K562 (cell line): ENCODE measurements around the gene TBXA2R.
A peak's percentile ranks its signal among the peaks of the same experiment; 100 is the strongest.

ENCODE experiments used
- CEBPB ChIP-seq: fragments of 450-650 bp; IDR thresholded peaks from 2 replicates; pipeline ENCODE4 v1.6.1; 2016; ENCODE audit warnings: missing genetic modification characterization, missing compliant biosample characterization
- CTCF ChIP-seq, 3 experiments: IDR thresholded peaks in 2 of 3; conservative IDR thresholded peaks in 1 of 3; 2 replicates each; pipeline ENCODE4 v1.5.1; 2011 to 2012; ENCODE audit warnings: low read length in 3 of 3, mild to moderate bottlenecking in 3 of 3, control low read depth in 2 of 3, improper control_type of control experiment in 1 of 3, inconsistent platforms in 1 of 3, low read depth in 1 of 3, mixed read lengths in 1 of 3, moderate library complexity in 1 of 3; ENCODE audit not compliant: insufficient read depth in 2 of 3
- MAFK ChIP-seq: IDR thresholded peaks from 2 replicates; pipeline ENCODE4 v1.6.1; 2011; ENCODE audit warnings: low read length, improper control_type of control experiment
- POLR2A ChIP-seq: fragments of 450-650 bp; conservative IDR thresholded peaks from 2 replicates; pipeline ENCODE4 v1.6.1; 2016
- POLR2G ChIP-seq: fragments of 200-400 bp; formaldehyde crosslinking; IDR thresholded peaks from 2 replicates; pipeline ENCODE4 v1.6.1; 2017; ENCODE audit warnings: low read depth, mild to moderate bottlenecking, antibody characterized with exemption, low read length, moderate library complexity
- RAD21 ChIP-seq, 2 experiments: fragments of 250-450 bp in 1 of 2; fragments of 450-650 bp in 1 of 2; sonication (Bioruptor Pico) in 1 of 2; formaldehyde crosslinking in 1 of 2; IDR thresholded peaks in 1 of 2; conservative IDR thresholded peaks in 1 of 2; 2 replicates each; pipeline versions ENCODE4 v1.4.0 to v1.8.0; 2020 to 2022; ENCODE audit warnings: mild to moderate bottlenecking in 2 of 2, moderate library complexity in 1 of 2
- ZBTB17 ChIP-seq: fragments of 450-650 bp; formaldehyde crosslinking; IDR thresholded peaks from 2 replicates; pipeline ENCODE4 v1.4.0; 2020; ENCODE audit warnings: mild to moderate bottlenecking
- ZNF143 ChIP-seq: sonication (generic); formaldehyde crosslinking; IDR thresholded peaks from 2 replicates; pipeline ENCODE4 v1.9.0; 2022; ENCODE audit warnings: mild to moderate bottlenecking, missing genetic modification reagents

- TF ChIP-seq CTCF (IDR thresholded peaks at IDR 0.05 in 2 of 3, conservative IDR thresholded peaks at IDR 0.05 in 1 of 3; ENCODE audit: insufficient read depth in 2 of 3, low read depth in 1 of 3, low read length in 3 of 3), result no peak
- TF ChIP-seq MAFK, result no peak
- TF ChIP-seq ZNF143 (CRISPR knock-in tag), result no peak
- no peak for TF ChIP-seq CEBPB
- no peak for TF ChIP-seq ZBTB17 (CRISPR knock-in tag)
- TF ChIP-seq RAD21 (CRISPR knock-in tag; conservative IDR thresholded peaks at IDR 0.05 in 1 of 2, IDR thresholded peaks at IDR 0.05 in 1 of 2), result no peak
- 0 out of 2 replicates have a peak, but pooled peaks have one; percentile 16 for TF ChIP-seq POLR2G
- TF ChIP-seq POLR2A, result no peak
These were observed 16.7 kb downstream of the TBXA2R start for GRCh38 chr19:3589949-3590348.
